ENCODE data around the gene ECE2.
A peak's percentile ranks its signal among the peaks of the same experiment; 100 is the strongest.
"Not testable (repeated sequence)": the region's sequence is repeated elsewhere in the genome, so short reads cannot be mapped to it uniquely, and the experiment has no call there.

Gene ECE2

GRCh38 chr3:184241141-184241446 lies 34.7 kb upstream of the ECE2 start:
- DNase-seq = no peak

GRCh38 chr3:184241447-184242296 lies 34.1 kb upstream of the ECE2 start:
- DNase-seq = peak; percentile 62 to 91

- no peak for DNase-seq
These were observed 33.5 kb upstream of the ECE2 start for GRCh38 chr3:184242297-184242685.

GRCh38 chr3:184248454-184249411 lies 27.1 kb upstream of the ECE2 start, which contains the start of gene ALG3:
Gene ALG3, minus strand, starts transcription at chr3:184248962. Its CDS starts 22 bp downstream, at chr3:184248940.
- DNase-seq = peak; percentile 50 to 91

- DNase-seq = peak; percentile 95 to 99
These were observed 26.2 kb upstream of the ECE2 start, which contains the start of gene EEF1AKMT4 for GRCh38 chr3:184249412-184250166. Gene EEF1AKMT4, plus strand, starts transcription at chr3:184249672. Its CDS starts 23 bp downstream, at chr3:184249695.

- DNase-seq = peak; percentile 89 to 96
These were observed 25.5 kb upstream of the ECE2 start for GRCh38 chr3:184250167-184250828.

GRCh38 chr3:184255291-184256039 lies 20.4 kb upstream of the ECE2 start:
- no peak for DNase-seq

GRCh38 chr3:184257083-184257915 lies 18.5 kb upstream of the ECE2 start:
- no peak for DNase-seq

- no peak for DNase-seq
These were observed 16.9 kb upstream of the ECE2 start for GRCh38 chr3:184258926-184259325.

GRCh38 chr3:184259396-184259877 lies 16.4 kb upstream of the ECE2 start:
- DNase-seq = peak in 1 of 2 experiments; percentile 58

- peak; percentile 14 to 63 for DNase-seq
These were observed 15.7 kb upstream of the ECE2 start for GRCh38 chr3:184259878-184260723.

GRCh38 chr3:184260724-184261269 lies 15.0 kb upstream of the ECE2 start:
- peak in 1 of 2 experiments; percentile 56 for DNase-seq

- DNase-seq = peak; percentile 86 to 95
These were observed 14.5 kb upstream of the ECE2 start, which contains the start of gene CAMK2N2 for GRCh38 chr3:184261270-184261853. Gene CAMK2N2, minus strand, starts transcription at chr3:184261553. Its CDS starts 268 bp downstream, at chr3:184261285.

- peak; percentile 59 to 88 for DNase-seq
These were observed 13.7 kb upstream of the ECE2 start for GRCh38 chr3:184261854-184262763.

GRCh38 chr3:184262764-184263179 lies 13.1 kb upstream of the ECE2 start:
- peak in 1 of 2 experiments; percentile 59 for DNase-seq

- not testable (repeated sequence) for DNase-seq
These were observed 8.6 kb upstream of the ECE2 start for GRCh38 chr3:184267249-184267648.

- DNase-seq = no peak
These were observed 3.6 kb upstream of the ECE2 start for GRCh38 chr3:184272269-184272668.

All from NCI-H526 (cell line).